Tibial nerve (tissue), 4 donors: ENCODE data around the gene POLK. TPM values are rescaled to one million over a fixed set of nuclear protein-coding genes. Genes with fewer than 3 reads are reported as not detected.

Source experiments
- DNase-seq, 2 donors: peaks; one replicate each; pipeline ENCODE4 v3.0.0-alpha.2; 2019; ENCODE audit warnings: low spot score in 2 of 2
- H3K27ac ChIP-seq, 4 donors: fragments of 200-600 bp; sonication (generic) in 3 of 4; one replicate each; pipeline ENCODE4 v1.5.1; 2017 to 2019; ENCODE audit warnings: mild to moderate bottlenecking in 1 of 4
- H3K27me3 ChIP-seq, 2 donors: fragments of 200-600 bp; sonication (generic) in 1 of 2; one replicate each; pipeline versions ENCODE4 v1.5.1 to v1.6.0; 2017 to 2019
- H3K36me3 ChIP-seq, 3 donors: fragments of 200-600 bp; sonication (generic); one replicate each; pipeline ENCODE4 v1.5.1; 2018 to 2019
- H3K4me1 ChIP-seq, 4 donors: fragments of 200-600 bp; sonication (generic) in 3 of 4; one replicate each; pipeline ENCODE4 v1.5.1; 2017 to 2019
- H3K4me3 ChIP-seq, 4 donors: fragments of 200-600 bp; sonication (generic) in 3 of 4; one replicate each; pipeline ENCODE4 v1.5.1; 2017 to 2019; ENCODE audit warnings: mild to moderate bottlenecking in 1 of 4, moderate library complexity in 1 of 4
- H3K9me3 ChIP-seq, 4 donors: fragments of 200-600 bp; sonication (generic) in 3 of 4; one replicate each; pipeline ENCODE4 v1.5.1; 2017 to 2019
- EP300 ChIP-seq, 2 donors: sonication (generic); formaldehyde crosslinking; IDR thresholded peaks; one replicate each; pipeline ENCODE4 v1.6.1; 2017; ENCODE audit warnings: antibody characterized with exemption in 2 of 2, mild to moderate bottlenecking in 1 of 2
- POLR2A ChIP-seq, 2 donors: fragments of 450-650 bp; IDR thresholded peaks; one replicate each; pipeline ENCODE4 v1.6.1; 2017; ENCODE audit warnings: antibody characterized with exemption in 2 of 2, mild to moderate bottlenecking in 2 of 2, moderate library complexity in 2 of 2
- WGBS, 2 donors: methylation state at CpG; one replicate each; pipeline ENCODE4 v1.1.5; 2018; 5-methylcytosine and 5-hydroxymethylcytosine counted together
- total RNA-seq, 4 donors: library from RNA; depleted of rRNA; stranded (reverse); fragments of >200 nt; gene quantifications; one replicate each; pipeline ENCODE4 v1.1.0, GENCODE V29; 2016
- TF ChIP-seq, protein P1 (sequence below), 5 experiments: fragments of 200-600 bp in 3 of 5; fragments of 450-650 bp in 2 of 5; sonication (generic) in 3 of 5; IDR thresholded peaks; one replicate each; pipeline ENCODE4 v1.5.1; 2016 to 2019; ENCODE audit warnings: antibody characterized with exemption in 5 of 5, mild to moderate bottlenecking in 3 of 5, moderate library complexity in 2 of 5

POLK gene
- total RNA-seq, 4 donors from 2014 or later, result 48.6 to 58.8 (median 56.2) TPM

DNA sequence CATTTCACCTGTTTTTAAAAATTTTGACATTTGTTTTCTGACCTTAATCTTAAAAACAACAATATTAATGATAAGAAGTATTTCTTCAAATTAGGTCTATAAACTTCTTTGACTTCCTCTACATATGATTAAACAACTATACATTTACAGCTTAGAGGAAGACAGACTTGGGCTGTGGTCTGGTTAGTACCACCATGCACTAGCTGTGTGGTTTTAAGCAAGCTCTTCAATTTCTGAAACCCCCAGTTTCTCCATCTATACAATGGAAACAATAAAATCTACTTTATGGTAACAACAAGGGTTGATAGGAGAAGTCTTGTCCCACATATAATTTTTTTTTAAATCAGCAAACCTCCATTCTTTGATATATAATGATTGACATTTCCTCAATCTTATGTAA lies 115.3 kb downstream of the POLK start:
- Histone ChIP-seq H3K9me3 (no peaks in the 10 kb centered on the region), H3K4me3 (no peak overlapping the region), H3K27ac (no peak overlapping the region), H3K36me3 (no peaks in the 10 kb centered on the region), H3K27me3 (no peaks in the 10 kb centered on the region), H3K4me1 (no peaks in the 10 kb centered on the region)
- no peak for DNase-seq
- TF ChIP-seq, protein P1, sequence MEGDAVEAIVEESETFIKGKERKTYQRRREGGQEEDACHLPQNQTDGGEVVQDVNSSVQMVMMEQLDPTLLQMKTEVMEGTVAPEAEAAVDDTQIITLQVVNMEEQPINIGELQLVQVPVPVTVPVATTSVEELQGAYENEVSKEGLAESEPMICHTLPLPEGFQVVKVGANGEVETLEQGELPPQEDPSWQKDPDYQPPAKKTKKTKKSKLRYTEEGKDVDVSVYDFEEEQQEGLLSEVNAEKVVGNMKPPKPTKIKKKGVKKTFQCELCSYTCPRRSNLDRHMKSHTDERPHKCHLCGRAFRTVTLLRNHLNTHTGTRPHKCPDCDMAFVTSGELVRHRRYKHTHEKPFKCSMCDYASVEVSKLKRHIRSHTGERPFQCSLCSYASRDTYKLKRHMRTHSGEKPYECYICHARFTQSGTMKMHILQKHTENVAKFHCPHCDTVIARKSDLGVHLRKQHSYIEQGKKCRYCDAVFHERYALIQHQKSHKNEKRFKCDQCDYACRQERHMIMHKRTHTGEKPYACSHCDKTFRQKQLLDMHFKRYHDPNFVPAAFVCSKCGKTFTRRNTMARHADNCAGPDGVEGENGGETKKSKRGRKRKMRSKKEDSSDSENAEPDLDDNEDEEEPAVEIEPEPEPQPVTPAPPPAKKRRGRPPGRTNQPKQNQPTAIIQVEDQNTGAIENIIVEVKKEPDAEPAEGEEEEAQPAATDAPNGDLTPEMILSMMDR (IDR thresholded peaks at IDR 0.05), result no peak
- TF ChIP-seq POLR2A (IDR thresholded peaks at IDR 0.05), result no peak
- TF ChIP-seq EP300 (IDR thresholded peaks at IDR 0.05), result no peak

DNA sequence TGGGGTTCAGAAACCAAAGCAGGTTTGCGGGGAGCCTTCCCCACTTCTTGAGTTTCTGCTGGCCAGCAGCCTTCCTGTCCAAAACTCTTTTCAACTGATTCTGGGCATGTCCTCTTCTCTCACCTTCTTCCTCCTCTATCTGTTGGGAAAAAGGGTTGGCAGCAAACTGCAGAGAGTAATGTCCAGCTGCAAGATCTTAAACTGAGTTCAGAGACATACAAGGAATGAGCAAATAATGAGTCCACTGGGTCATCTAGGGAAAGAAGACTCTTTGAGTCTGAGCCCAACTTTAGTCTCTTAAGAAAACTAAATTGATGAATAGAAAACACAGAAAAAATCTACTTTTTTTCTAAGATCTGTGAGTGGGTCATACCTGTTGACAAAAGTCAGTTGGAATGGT lies 116.1 kb downstream of the POLK start:
- TF ChIP-seq, protein P1 (IDR thresholded peaks at IDR 0.05), result no peak
- no peak for TF ChIP-seq POLR2A (IDR thresholded peaks at IDR 0.05)
- TF ChIP-seq EP300 (IDR thresholded peaks at IDR 0.05), result no peak
- WGBS, 2 donors, result 58 to 74% methylated on average over 1 of the region's 1 CpG
- H3K27ac ChIP-seq, result no peak overlapping the region
- no peak overlapping the region for H3K4me3 ChIP-seq
- no peak for DNase-seq
- no peaks in the 10 kb centered on the region for H3K4me1 ChIP-seq
- no peaks in the 10 kb centered on the region for H3K27me3 ChIP-seq
- no peaks in the 10 kb centered on the region for H3K9me3 ChIP-seq
- H3K36me3 ChIP-seq, result no peaks in the 10 kb centered on the region

DNA sequence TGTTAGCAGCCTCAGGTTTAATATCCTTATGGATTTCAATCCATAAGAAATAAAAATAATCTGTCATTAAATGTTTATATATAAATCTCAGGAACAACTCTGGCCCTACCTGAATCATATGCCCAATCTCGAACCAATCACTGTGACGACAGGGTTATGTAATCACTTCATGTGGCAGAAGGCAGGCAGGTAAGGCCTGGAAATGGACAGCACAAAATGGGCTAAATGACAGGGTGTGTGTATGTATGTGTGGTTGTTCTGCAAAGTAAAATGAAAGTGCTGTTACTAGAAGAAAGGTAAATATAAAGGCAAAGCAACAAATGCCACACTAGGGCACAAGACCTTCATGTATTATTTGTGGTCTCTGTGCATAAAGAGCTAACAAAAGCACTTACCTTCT lies 119.2 kb downstream of the POLK start:
- Histone ChIP-seq H3K36me3 (no peaks in the 10 kb centered on the region), H3K4me3 (no peak overlapping the region), H3K9me3 (no peaks in the 10 kb centered on the region), H3K27me3 (no peaks in the 10 kb centered on the region), H3K4me1 (no peaks in the 10 kb centered on the region), H3K27ac (no peak overlapping the region)
- 94% methylated on average over 2 of the region's 2 CpGs for WGBS, 2 donors
- TF ChIP-seq POLR2A (IDR thresholded peaks at IDR 0.05), result no peak
- TF ChIP-seq EP300 (IDR thresholded peaks at IDR 0.05), result no peak
- TF ChIP-seq, protein P1 (IDR thresholded peaks at IDR 0.05), result no peak
- no peak for DNase-seq

DNA sequence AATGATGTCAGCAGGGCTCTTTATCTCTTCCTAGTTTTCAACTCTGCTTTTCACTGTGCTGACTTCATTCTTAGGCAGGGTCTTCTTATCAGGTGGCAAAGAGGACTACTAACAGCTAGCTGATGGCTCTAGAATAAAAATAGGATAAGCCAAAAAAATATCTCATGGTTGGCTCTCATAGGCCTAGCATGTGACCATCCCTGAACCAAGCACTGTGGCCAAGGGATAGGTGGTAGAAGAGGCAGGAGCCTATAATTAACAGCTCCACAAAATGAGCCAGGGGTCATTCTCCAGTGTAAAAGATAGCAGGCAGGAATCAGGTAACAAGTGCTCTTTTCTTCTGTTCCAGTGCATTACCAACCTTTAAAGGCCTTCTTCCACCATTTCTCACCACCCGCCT lies 120.6 kb downstream of the POLK start:
- 96 to 98% methylated on average over 1 of the region's 1 CpG for WGBS, 2 donors

DNA sequence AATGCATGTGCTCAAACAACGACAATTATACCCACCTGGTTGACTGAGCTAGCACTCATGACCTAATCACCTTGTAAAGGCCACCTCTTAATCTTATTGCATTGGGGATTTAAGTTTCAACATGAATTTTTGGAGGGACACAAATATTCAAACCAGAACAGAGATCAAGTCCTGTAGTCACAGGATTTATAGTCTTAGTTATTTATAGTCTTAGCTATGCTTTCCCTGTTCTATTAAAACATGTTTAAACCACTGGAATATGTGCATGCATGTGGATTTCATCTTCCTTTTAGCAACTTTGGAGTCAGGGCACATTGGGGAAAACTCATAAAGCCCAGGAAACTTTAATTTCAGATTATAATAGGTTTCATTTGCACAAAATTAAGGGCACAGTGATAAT lies 126.3 kb downstream of the POLK start:
- H3K9me3 ChIP-seq, result no peaks in the 10 kb centered on the region
- TF ChIP-seq EP300 (IDR thresholded peaks at IDR 0.05), result no peak
- TF ChIP-seq, protein P1 (IDR thresholded peaks at IDR 0.05), result no peak
- TF ChIP-seq POLR2A (IDR thresholded peaks at IDR 0.05), result no peak
- H3K36me3 ChIP-seq, result no peaks in the 10 kb centered on the region
- H3K4me3 ChIP-seq, result no peak overlapping the region
- H3K27me3 ChIP-seq, result no peaks in the 10 kb centered on the region
- no peak for DNase-seq
- WGBS, 2 donors, result 67 to 71% methylated on average over 1 of the region's 1 CpG
- no peaks in the 10 kb centered on the region for H3K4me1 ChIP-seq
- H3K27ac ChIP-seq, result no peak overlapping the region

More for the DNA sequence above, 120.6 kb downstream of the POLK start:
- H3K27ac ChIP-seq, result no peak overlapping the region
- TF ChIP-seq, protein P1 (IDR thresholded peaks at IDR 0.05), result no peak
- TF ChIP-seq EP300 (IDR thresholded peaks at IDR 0.05), result no peak
- TF ChIP-seq POLR2A (IDR thresholded peaks at IDR 0.05), result no peak
- DNase-seq, result no peak
- H3K36me3 ChIP-seq, result no peaks in the 10 kb centered on the region
- no peaks in the 10 kb centered on the region for H3K4me1 ChIP-seq
- H3K27me3 ChIP-seq, result no peaks in the 10 kb centered on the region
- H3K4me3 ChIP-seq, result no peak overlapping the region
- H3K9me3 ChIP-seq, result no peaks in the 10 kb centered on the region
